ENCODE measurements around the gene TRPV5.

The TRPV5 gene

DNA sequence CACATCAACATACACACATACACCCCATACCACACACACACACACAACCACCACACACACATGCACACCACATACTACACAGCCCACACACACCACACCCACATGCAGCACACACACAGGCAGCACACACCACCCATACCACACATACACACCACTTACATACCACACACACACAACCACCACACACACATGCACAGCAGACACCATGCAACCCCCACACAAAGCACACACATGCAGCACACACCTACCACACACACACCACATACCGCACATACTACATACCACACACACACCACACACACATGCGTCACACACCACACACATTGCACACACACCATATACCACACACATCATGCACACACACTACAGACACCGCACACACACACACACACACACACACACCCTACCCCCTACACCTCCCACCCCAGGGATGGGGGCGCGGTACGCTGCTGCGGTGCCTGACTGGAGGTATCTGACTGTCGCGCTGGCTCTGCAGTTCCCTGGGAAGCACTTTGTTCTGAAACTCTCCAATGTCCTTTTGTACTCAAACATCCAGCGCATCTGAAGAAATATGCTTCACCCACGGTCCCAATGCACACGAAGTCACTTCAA is 42.6 kb downstream of the TRPV5 start:
- H3K4me3 ChIP-seq (ENCODE audit: low read depth, low read length): no peak overlapping the region
- TF ChIP-seq, protein P1, sequence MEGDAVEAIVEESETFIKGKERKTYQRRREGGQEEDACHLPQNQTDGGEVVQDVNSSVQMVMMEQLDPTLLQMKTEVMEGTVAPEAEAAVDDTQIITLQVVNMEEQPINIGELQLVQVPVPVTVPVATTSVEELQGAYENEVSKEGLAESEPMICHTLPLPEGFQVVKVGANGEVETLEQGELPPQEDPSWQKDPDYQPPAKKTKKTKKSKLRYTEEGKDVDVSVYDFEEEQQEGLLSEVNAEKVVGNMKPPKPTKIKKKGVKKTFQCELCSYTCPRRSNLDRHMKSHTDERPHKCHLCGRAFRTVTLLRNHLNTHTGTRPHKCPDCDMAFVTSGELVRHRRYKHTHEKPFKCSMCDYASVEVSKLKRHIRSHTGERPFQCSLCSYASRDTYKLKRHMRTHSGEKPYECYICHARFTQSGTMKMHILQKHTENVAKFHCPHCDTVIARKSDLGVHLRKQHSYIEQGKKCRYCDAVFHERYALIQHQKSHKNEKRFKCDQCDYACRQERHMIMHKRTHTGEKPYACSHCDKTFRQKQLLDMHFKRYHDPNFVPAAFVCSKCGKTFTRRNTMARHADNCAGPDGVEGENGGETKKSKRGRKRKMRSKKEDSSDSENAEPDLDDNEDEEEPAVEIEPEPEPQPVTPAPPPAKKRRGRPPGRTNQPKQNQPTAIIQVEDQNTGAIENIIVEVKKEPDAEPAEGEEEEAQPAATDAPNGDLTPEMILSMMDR (IDR thresholded peaks at IDR 0.05; ENCODE audit: borderline replicate concordance, insufficient read depth, low read depth, low read length): no peak

DNA sequence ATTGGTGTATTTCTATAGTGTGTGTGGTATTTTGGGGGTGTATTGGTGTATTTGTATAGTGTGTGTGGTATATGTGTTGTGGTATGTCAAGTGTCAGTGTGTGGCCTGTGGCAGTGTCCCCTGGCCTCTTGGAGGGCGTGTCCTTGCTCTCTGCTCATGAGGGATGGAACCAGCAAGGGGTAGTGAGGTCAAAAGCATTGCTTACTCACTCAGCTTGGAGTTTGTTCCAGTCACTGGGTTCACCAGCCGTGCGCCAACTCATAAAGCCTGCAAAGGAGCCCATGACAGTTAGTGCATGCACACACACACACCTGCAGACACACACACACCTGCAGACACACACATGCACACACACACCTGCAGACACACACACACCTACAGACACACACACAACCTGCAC is 43.7 kb downstream of the TRPV5 start:
- TF ChIP-seq, protein P1 (IDR thresholded peaks at IDR 0.05; ENCODE audit: borderline replicate concordance, insufficient read depth, low read depth, low read length): no peak
- H3K4me3 ChIP-seq (ENCODE audit: low read depth, low read length): no peak overlapping the region

DNA sequence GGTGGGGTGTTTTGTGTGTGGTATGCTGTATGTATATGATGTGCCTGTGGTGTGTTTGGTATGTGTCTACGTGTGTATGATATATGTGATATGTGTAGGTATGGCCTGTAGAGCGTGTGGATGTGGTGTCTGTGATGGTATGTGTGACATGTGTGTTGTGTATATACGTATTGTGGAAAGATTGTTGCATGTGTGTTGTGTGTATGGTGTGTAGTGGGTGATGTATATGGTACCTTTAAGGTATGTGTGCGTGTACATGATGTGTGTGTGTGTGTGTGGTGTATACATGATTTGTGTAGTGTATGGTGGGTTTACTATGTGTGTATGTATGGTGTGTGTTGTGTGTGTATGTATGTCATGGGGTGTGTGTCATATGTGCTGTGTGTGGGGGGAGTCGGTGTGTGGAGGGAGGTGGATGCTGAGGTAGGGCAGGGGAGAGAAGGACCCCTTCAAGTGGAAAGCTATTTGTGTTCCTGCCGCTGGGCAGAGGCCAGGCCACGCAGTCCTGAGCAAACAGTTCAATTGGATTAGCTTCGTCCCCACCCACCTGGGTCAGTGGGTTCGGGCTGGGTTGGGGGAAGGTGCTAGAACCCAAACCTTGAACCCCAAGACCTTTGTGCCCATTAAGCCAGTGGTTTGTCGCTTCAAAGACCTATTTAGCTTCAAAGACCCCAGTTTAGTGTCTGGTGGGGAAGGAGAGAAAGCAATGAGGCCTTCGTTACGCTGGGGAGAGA is 46.1 kb downstream of the TRPV5 start:
- TF ChIP-seq, protein P1 (IDR thresholded peaks at IDR 0.05; ENCODE audit: borderline replicate concordance, insufficient read depth, low read depth, low read length): no peak

DNA sequence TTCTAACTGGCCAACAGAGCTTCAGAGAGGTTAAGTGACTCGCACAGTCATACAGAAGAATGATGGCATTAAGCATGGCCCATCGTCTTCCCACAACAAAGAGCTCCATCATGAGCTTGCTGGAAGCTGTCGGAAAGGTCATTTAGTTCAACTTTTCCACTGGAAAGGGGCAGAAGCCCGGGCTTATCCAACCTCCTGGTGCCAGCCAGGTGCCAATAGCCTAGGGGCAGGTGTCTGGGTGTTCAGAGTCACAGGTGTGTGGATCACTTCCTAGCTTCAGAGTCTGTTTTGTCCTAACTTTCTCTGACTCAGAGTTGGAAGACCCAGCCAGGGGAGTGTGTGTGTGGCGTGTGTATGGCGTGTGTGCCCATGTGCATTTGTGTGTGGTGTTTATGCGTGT is 46.7 kb downstream of the TRPV5 start:
- no peak overlapping the region for H3K4me3 ChIP-seq (ENCODE audit: low read depth, low read length)
- TF ChIP-seq, protein P1 (IDR thresholded peaks at IDR 0.05; ENCODE audit: borderline replicate concordance, insufficient read depth, low read depth, low read length): no peak

More for the DNA sequence above, 46.1 kb downstream of the TRPV5 start:
- no peak overlapping the region for H3K4me3 ChIP-seq (ENCODE audit: low read depth, low read length)

DNA sequence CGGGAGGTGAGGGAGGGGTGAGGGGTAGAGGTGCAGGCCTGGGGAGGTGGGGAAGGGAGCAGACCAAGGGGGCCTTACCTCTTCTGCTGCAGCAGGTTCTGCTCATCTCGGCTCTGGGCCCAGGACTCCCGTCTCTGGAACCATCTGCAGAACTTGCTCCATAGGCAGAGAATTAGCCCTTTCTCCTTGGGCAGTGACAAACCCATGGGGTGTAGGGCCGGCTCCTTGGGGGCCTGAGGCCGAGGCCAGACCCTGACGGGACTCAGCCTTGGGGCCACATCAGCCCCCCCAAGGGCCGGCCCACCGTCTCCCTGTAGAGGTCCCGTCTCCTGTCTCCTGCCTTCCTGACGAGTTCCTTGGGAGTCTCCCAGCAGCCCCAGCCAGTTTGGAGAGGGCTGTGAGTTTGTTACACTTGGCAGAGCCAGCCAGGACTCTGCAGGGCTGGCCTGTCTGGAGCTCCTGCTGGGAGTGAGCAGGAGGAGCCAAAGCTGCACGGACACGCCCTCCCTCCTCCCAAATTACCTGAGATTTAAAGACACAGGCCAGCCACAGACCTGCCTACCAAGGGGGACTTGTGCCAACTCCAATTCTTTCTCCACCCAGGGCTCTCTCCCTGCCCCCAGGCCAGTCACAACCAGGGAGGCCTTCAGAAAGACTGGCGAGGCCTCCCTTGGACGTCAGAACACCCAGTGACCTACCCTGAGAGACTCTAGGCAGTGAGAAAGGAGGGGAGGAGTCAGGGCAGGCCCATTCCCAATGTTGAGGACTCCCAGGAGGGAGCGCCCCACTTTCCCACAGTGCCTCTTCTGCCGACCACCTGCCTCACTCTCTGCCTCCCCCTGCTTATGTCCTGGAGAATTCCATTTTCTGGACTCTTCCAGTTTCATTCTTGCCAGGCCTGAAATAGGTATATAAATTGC is 48.0 kb downstream of the TRPV5 start, which contains the start of gene TRPV6:
Gene TRPV6, minus strand, starts transcription at position 435 of the 920 bp plus-strand sequence.
- H3K4me3 ChIP-seq (ENCODE audit: low read depth, low read length): no peak within 1 kb of the TSS

DNA sequence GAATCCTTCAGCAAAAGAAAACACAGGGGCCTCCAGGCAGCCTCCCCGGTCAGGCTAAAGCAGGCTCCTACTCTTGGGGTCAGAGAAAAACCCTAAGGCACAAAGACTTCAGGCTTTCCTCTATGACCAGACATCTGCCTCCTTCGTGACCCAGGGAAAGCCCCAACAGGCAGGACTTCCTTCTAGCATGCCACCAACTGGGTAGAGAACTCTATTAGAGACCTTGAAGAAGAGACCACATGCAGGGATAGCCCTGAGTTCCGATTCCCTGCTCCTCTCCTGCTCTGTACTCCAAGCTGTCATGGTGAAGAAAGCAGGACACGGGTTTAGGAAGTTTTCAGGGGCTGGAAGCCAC is 49.3 kb downstream of the TRPV5 start:
- TF ChIP-seq, protein P1 (IDR thresholded peaks at IDR 0.05; ENCODE audit: borderline replicate concordance, insufficient read depth, low read depth, low read length): no peak
- H3K4me3 ChIP-seq (ENCODE audit: low read depth, low read length): no peak overlapping the region

More for the DNA sequence above, 48.0 kb downstream of the TRPV5 start, which contains the start of gene TRPV6:
- TF ChIP-seq, protein P1 (IDR thresholded peaks at IDR 0.05; ENCODE audit: borderline replicate concordance, insufficient read depth, low read depth, low read length): no peak

All from GM12875 (cell line).